OCI-LY7 (cell line): ENCODE results near the gene LRRC74B. TPM values are rescaled to one million over a fixed set of nuclear protein-coding genes. Genes with fewer than 3 reads are reported as not detected.

Experiments used
- BruUV-seq: library from RNA; stranded (reverse); fragments of 400-500 nt; replicated peaks from 2 replicates; lab custom pipeline; 2021; lab: Mats Ljungman, UMichigan
- CTCF ChIA-PET: fragments of 300-600 bp; sonication (Branson Sonifier 250); formaldehyde crosslinking; loops from one replicate; lab custom pipeline; 2022; ENCODE audit warnings: antibody characterized with exemption; ENCODE audit not compliant: unreplicated experiment; lab: Charles Lee
- POLR2A ChIA-PET: fragments of 300-600 bp; sonication (Branson Sonifier 250); formaldehyde crosslinking; loops from one replicate; lab custom pipeline; 2022; ENCODE audit warnings: antibody characterized with exemption; lab: Charles Lee
- DNase-seq: peaks from one replicate; pipeline ENCODE4 v3.0.0-alpha.2; 2015; ENCODE audit warnings: low spot score
- H2AFZ ChIP-seq: fragments of 200-600 bp; sonication (generic), shearing (Covaris generic); 2 replicates; pipeline ENCODE4 v1.6.1; 2014; ENCODE audit warnings: mild to moderate bottlenecking, antibody characterized with exemption, low read length, moderate library complexity
- H3K27ac ChIP-seq: fragments of 200-600 bp; sonication (generic); 2 replicates; pipeline ENCODE4 v1.5.1; 2014; ENCODE audit warnings: mixed run types, low read depth, mild to moderate bottlenecking, moderate library complexity, low read length, inconsistent platforms; ENCODE audit not compliant: poor library complexity, severe bottlenecking
- H3K36me3 ChIP-seq: fragments of 200-600 bp; sonication (generic); 2 replicates; pipeline ENCODE4 v1.6.1; 2014; ENCODE audit warnings: mild to moderate bottlenecking, antibody characterized with exemption, low read length, moderate library complexity, mixed read lengths; ENCODE audit not compliant: insufficient read depth
- H3K4me1 ChIP-seq: fragments of 200-600 bp; sonication (generic); 2 replicates; pipeline ENCODE4 v1.5.1; 2014; ENCODE audit warnings: mild to moderate bottlenecking, low read length; ENCODE audit not compliant: insufficient read depth, poor library complexity, severe bottlenecking
- H3K4me2 ChIP-seq: fragments of 200-600 bp; sonication (generic); 2 replicates; pipeline ENCODE4 v1.6.1; 2014; ENCODE audit warnings: mild to moderate bottlenecking, low read length
- H3K4me3 ChIP-seq: fragments of 200-600 bp; sonication (generic); 2 replicates; pipeline ENCODE4 v1.5.1; 2014; ENCODE audit warnings: mild to moderate bottlenecking, low read depth, low read length; ENCODE audit not compliant: poor library complexity, severe bottlenecking
- H3K79me2 ChIP-seq: fragments of 200-600 bp; sonication (generic); 2 replicates; pipeline ENCODE4 v1.6.1; 2016; ENCODE audit warnings: low read depth, mild to moderate bottlenecking, low read length, moderate library complexity, mixed read lengths; ENCODE audit not compliant: insufficient read depth
- H3K9me2 ChIP-seq: fragments of 200-600 bp; sonication (generic); 2 replicates; pipeline ENCODE4 v1.6.1; 2016; ENCODE audit warnings: mild to moderate bottlenecking, low read length, mixed read lengths; ENCODE audit not compliant: insufficient read depth
- H3K9me3 ChIP-seq: fragments of 200-600 bp; sonication (generic); 2 replicates; pipeline ENCODE4 v1.6.1; 2014; ENCODE audit warnings: mild to moderate bottlenecking, mixed run types, low read length, mixed read lengths
- H4K20me1 ChIP-seq: fragments of 200-600 bp; sonication (generic); 2 replicates; pipeline ENCODE4 v1.6.1; 2014; ENCODE audit warnings: mild to moderate bottlenecking, antibody characterized with exemption, low read length, moderate library complexity, mixed read lengths; ENCODE audit not compliant: insufficient read depth
- EZH2phosphoT487 ChIP-seq: fragments of 200-600 bp; sonication (generic); IDR thresholded peaks from 2 replicates; pipeline ENCODE4 v1.6.1; 2018; ENCODE audit warnings: low read depth, borderline replicate concordance, mild to moderate bottlenecking, mixed run types, antibody characterized with exemption, low read length, moderate library complexity, mixed read lengths
- intact Hi-C: fragments of 100-400 bp; cut with micrococcal nuclease; formaldehyde crosslinking; loops from one replicate; pipeline ENCODE4 v1.10.0; 2022; ENCODE audit not compliant: unreplicated experiment
- total RNA-seq, 2 experiments: library from RNA; depleted of rRNA in 1 of 2; stranded (reverse); fragments of >200 nt in 1 of 2; shearing (Covaris generic) in 1 of 2; gene quantifications; 2 replicates each; pipeline ENCODE4 v1.2.3, GENCODE V29; 2014 to 2022
- TF ChIP-seq, protein P1 (sequence below): fragments of 200-600 bp; sonication (generic); conservative IDR thresholded peaks from 2 replicates; pipeline ENCODE4 v1.5.1; 2014; ENCODE audit warnings: mild to moderate bottlenecking, antibody characterized with exemption, low read length, moderate library complexity, mixed read lengths

LRRC74B gene
- total RNA-seq, 2 experiments from 2014 or later = not detected

DNA sequence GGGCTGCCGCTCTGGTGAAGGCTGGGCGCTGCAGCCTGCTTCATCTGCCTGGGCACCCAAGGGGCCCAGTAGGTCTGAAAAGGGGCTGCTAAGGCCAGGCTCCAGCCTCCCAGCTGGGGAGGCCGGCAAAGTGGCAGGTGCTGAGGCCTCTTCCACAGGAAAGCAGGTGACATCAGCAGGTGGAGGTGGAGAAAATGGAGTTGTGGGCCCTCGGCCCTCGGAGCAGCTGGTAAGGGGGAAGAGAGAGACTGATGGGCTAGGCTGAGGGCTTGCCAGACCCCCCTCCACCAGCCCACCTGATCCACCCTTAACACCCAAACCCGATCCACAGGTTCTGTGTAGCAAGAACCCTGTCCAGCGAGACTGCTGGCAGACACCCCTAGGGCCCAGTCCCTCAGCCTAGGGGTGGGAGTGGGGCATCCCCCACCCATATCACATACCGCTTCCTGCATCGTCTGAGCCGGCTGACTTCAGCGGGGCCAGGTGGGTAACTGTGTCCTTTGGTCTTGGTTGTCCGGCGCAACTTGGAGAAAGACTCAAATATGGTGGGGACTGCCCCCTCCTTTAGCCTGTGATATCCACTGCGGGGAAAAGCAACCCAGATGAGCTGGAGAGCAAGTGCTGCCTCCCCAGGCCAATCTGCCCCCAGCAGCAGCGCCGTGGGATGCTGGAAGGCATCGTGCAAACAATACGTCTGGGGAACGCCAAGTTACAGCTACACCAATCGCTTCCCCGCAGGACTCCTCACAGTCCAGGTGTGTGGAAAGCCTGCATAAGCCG, 45.3 kb upstream of the LRRC74B start:
- Histone ChIP-seq H3K9me2 (no peaks in the 10 kb centered on the region), H3K4me2 (peak overlapping the region; percentile 100), H3K79me2 (peaks cover 30% of the 10 kb centered on the region), H3K27ac (peak overlapping the region; percentile 96), H4K20me1 (no peaks in the 10 kb centered on the region), H3K36me3 (peaks cover 41% of the 10 kb centered on the region), H3K4me1 (peaks cover 36% of the 10 kb centered on the region), H3K4me3 (peak overlapping the region; percentile 83), H2AFZ (no peak overlapping the region), H3K9me3 (no peaks in the 10 kb centered on the region)
- DNase-seq = no peak
- ChIA-PET POLR2A (no interaction called here), CTCF (no interaction called here)
- BruUV-seq = no TSS peak
- TF ChIP-seq, protein P1, sequence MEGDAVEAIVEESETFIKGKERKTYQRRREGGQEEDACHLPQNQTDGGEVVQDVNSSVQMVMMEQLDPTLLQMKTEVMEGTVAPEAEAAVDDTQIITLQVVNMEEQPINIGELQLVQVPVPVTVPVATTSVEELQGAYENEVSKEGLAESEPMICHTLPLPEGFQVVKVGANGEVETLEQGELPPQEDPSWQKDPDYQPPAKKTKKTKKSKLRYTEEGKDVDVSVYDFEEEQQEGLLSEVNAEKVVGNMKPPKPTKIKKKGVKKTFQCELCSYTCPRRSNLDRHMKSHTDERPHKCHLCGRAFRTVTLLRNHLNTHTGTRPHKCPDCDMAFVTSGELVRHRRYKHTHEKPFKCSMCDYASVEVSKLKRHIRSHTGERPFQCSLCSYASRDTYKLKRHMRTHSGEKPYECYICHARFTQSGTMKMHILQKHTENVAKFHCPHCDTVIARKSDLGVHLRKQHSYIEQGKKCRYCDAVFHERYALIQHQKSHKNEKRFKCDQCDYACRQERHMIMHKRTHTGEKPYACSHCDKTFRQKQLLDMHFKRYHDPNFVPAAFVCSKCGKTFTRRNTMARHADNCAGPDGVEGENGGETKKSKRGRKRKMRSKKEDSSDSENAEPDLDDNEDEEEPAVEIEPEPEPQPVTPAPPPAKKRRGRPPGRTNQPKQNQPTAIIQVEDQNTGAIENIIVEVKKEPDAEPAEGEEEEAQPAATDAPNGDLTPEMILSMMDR = peak; percentile 39; the same call in 1 of the 2 replicates
- TF ChIP-seq EZH2phosphoT487 = no peak
- intact Hi-C loops = loop anchor here (10.0 kb wide), 1 partner anchor 146 kb away; the partner anchor contains the start of genes PI4KA and SNAP29

DNA sequence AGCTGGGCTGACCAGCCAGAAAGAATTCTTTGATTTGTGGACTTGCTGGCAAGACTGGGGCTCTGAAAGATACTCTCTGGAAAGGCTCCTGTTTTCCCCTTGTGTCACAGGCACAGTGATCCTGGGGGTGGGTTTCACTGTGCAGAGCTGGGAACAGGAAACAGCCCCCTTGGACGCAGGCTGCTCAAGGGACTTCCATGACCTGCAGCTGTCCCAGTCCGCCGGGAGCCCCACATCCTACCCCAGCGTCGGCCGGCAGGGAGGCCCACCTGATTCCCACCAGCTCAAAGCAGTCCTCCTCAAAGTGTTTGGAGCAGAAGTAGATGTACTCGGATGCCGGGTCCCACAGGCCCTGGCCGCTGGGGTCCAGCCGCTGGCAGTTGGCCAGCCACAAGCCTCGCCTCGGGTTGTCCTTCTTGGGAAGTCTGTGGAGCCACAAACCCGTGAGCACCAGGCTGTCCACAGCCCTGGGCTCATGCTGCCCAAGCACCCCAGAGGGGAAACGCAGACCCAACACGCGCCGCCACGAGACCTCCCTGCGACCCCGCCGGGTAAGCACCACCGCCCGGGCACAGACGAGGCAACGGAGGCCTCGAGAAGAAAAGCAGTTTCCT, 44.7 kb upstream of the LRRC74B start:
- H3K4me2 ChIP-seq = peak overlapping the region; percentile 100
- DNase-seq = no peak
- no peaks in the 10 kb centered on the region for H3K9me2 ChIP-seq
- POLR2A ChIA-PET = no interaction called here
- peak overlapping the region; percentile 83 for H3K4me3 ChIP-seq
- H3K36me3 ChIP-seq = peaks cover 41% of the 10 kb centered on the region
- H4K20me1 ChIP-seq = no peaks in the 10 kb centered on the region
- H3K27ac ChIP-seq = peak overlapping the region; percentile 96
- TF ChIP-seq, protein P1 = no peak; the same call in 1 of the 2 replicates
- TF ChIP-seq EZH2phosphoT487 = no peak
- CTCF ChIA-PET = no interaction called here
- BruUV-seq = no TSS peak
- H3K9me3 ChIP-seq = no peaks in the 10 kb centered on the region
- H2AFZ ChIP-seq = peak overlapping the region; percentile 15; the same call in 1 of the 2 replicates
- peaks cover 36% of the 10 kb centered on the region for H3K4me1 ChIP-seq
- intact Hi-C loops = loop anchor here (10.0 kb wide), 1 partner anchor 146 kb away; the partner anchor contains the start of genes PI4KA and SNAP29
- H3K79me2 ChIP-seq = peaks cover 30% of the 10 kb centered on the region
